SK-N-SH treated with all-trans-retinoic acid at 6 μM for 48 hours (cell line): ENCODE data around the gene RRP1.

Experiments used
- ARNTL ChIP-seq: fragments of 450-650 bp; formaldehyde crosslinking; IDR thresholded peaks from 2 replicates; pipeline ENCODE4 v1.5.0; 2020; ENCODE audit warnings: low read depth, mild to moderate bottlenecking, moderate library complexity, borderline replicate concordance
- ISL1 ChIP-seq: fragments of 250-450 bp; sonication (Bioruptor Pico); IDR thresholded peaks from 2 replicates; pipeline ENCODE4 v2.1.2; 2022; ENCODE audit warnings: mild to moderate bottlenecking, moderate library complexity
- RARB ChIP-seq: fragments of 250-450 bp; sonication (Bioruptor Pico); IDR thresholded peaks from 2 replicates; pipeline ENCODE4 v1.8.0; 2021; ENCODE audit warnings: mild to moderate bottlenecking, moderate library complexity
- TCF4 ChIP-seq: fragments of 250-450 bp; sonication (Bioruptor Pico); IDR thresholded peaks from 2 replicates; pipeline ENCODE4 v1.8.0; 2021; ENCODE audit warnings: mild to moderate bottlenecking, moderate library complexity, borderline replicate concordance
- TOX ChIP-seq: fragments of 250-450 bp; sonication (Bioruptor Pico); IDR thresholded peaks from 2 replicates; pipeline ENCODE4 v1.8.0; 2021; ENCODE audit warnings: mild to moderate bottlenecking, moderate library complexity, borderline replicate concordance
- ZC3H10 ChIP-seq: fragments of 250-450 bp; sonication (Bioruptor Pico); IDR thresholded peaks from 2 replicates; pipeline ENCODE4 v1.5.1; 2021; ENCODE audit warnings: mild to moderate bottlenecking, moderate library complexity
- ZFP3 ChIP-seq: fragments of 250-450 bp; sonication (Bioruptor Pico); IDR thresholded peaks from 2 replicates; pipeline ENCODE4 v1.5.0; 2020; ENCODE audit warnings: mild to moderate bottlenecking, moderate library complexity
- TF ChIP-seq, protein P1 (sequence below): fragments of 250-450 bp; sonication (Bioruptor Pico); IDR thresholded peaks from 2 replicates; pipeline ENCODE4 v1.8.0; 2020; ENCODE audit warnings: mild to moderate bottlenecking, moderate library complexity, borderline replicate concordance

DNA sequence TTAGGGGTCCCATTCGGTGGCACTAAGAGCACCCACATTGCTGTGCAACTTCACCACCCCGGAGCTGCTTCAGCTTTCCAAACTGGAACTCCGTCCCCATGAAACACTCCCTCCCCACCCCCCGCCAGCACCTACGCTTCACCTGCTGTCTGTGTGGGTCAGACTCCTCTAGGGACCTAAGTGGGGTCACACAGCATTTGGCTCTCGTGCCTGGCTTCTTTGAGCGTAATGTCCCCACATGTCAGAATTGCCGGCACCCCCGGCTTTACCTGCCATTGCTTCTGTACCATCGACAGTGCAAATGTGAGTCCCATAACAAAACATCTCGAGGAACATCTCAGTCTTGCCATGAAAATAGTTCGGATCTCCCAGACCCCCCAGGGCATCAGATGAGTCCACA is 39.8 kb downstream of the RRP1 start:
- TF ChIP-seq TOX (CRISPR knock-in tag) (no peak), ISL1 (CRISPR knock-in tag) (no peak), ARNTL (CRISPR knock-in tag) (no peak), RARB (no peak), ZFP3 (no peak), TCF4 (CRISPR knock-in tag) (no peak), ZC3H10 (CRISPR knock-in tag) (no peak)
- TF ChIP-seq, protein P1, sequence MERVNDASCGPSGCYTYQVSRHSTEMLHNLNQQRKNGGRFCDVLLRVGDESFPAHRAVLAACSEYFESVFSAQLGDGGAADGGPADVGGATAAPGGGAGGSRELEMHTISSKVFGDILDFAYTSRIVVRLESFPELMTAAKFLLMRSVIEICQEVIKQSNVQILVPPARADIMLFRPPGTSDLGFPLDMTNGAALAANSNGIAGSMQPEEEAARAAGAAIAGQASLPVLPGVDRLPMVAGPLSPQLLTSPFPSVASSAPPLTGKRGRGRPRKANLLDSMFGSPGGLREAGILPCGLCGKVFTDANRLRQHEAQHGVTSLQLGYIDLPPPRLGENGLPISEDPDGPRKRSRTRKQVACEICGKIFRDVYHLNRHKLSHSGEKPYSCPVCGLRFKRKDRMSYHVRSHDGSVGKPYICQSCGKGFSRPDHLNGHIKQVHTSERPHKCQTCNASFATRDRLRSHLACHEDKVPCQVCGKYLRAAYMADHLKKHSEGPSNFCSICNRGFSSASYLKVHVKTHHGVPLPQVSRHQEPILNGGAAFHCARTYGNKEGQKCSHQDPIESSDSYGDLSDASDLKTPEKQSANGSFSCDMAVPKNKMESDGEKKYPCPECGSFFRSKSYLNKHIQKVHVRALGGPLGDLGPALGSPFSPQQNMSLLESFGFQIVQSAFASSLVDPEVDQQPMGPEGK (CRISPR knock-in tag): no peak
